Esophagus muscularis mucosa (tissue), 4 donors: ENCODE results near the gene GYG1.

Experiments used
- CTCF ChIP-seq, 3 experiments: fragments of 200-600 bp in 2 of 3; fragments of 450-650 bp in 1 of 3; sonication (generic) in 2 of 3; IDR thresholded peaks; one replicate each; pipeline ENCODE4 v1.5.1; 2017 to 2019; ENCODE audit warnings: antibody characterized with exemption in 3 of 3, mild to moderate bottlenecking in 2 of 3, moderate library complexity in 1 of 3
- EP300 ChIP-seq: sonication (generic); formaldehyde crosslinking; IDR thresholded peaks from one replicate; pipeline ENCODE4 v1.6.1; 2017; ENCODE audit warnings: antibody characterized with exemption
- POLR2A ChIP-seq: fragments of 450-650 bp; IDR thresholded peaks from one replicate; pipeline ENCODE4 v1.6.1; 2017; ENCODE audit warnings: antibody characterized with exemption, moderate library complexity, mild to moderate bottlenecking, low read depth

- no peak for TF ChIP-seq CTCF (IDR thresholded peaks at IDR 0.05)
- no peak for TF ChIP-seq EP300
- no peak for TF ChIP-seq POLR2A
Measured at GRCh38 chr3:148999806-149000205, 8.5 kb downstream of the GYG1 start.
